ENCODE results near the gene SEMA7A.

The SEMA7A gene

GRCh38 chr15:74422265-74422651, 11.5 kb downstream of the SEMA7A start:
- Histone ChIP-seq H3K9me3 (ENCODE audit: control insufficient read depth, insufficient read depth, low read length) (no peaks in the 10 kb centered on the region), H3K4me3 (ENCODE audit: low read length) (no peak overlapping the region), H3K79me2 (ENCODE audit: control insufficient read depth, low read length) (no peaks in the 10 kb centered on the region), H3K27ac (ENCODE audit: low read depth, low read length) (no peak overlapping the region), H3F3A (ENCODE audit: control insufficient read depth, insufficient read depth) (no peaks in the 10 kb centered on the region), H4K20me1 (ENCODE audit: control insufficient read depth, insufficient read depth, low read depth, low read length) (peaks cover 16% of the 10 kb centered on the region), H3K4me1 (ENCODE audit: control insufficient read depth, low read length) (no peaks in the 10 kb centered on the region), H3K36me3 (ENCODE audit: control insufficient read depth, low read length) (no peaks in the 10 kb centered on the region), H3K4me2 (ENCODE audit: low read length) (no peak overlapping the region), H3K9me2 (replicated peaks; ENCODE audit: control insufficient read depth, low read length) (no peaks in the 10 kb centered on the region), H3K27me3 (ENCODE audit: control insufficient read depth, low read length) (peaks cover 97% of the 10 kb centered on the region)
- TF ChIP-seq CTCF (IDR thresholded peaks at IDR 0.05; ENCODE audit: low read depth, low read length, poor library complexity, severe bottlenecking): no peak
- no peak for TF ChIP-seq EZH2phosphoT487 (IDR thresholded peaks at IDR 0.05; ENCODE audit: borderline replicate concordance, low read length)

- H3K36me3 ChIP-seq (ENCODE audit: control insufficient read depth, low read length): no peaks in the 10 kb centered on the region
- no peaks in the 10 kb centered on the region for H3K9me2 ChIP-seq (replicated peaks; ENCODE audit: control insufficient read depth, low read length)
- H3K4me1 ChIP-seq (ENCODE audit: control insufficient read depth, low read length): no peaks in the 10 kb centered on the region
- H3K27me3 ChIP-seq (ENCODE audit: control insufficient read depth, low read length): peaks cover 97% of the 10 kb centered on the region
- H4K20me1 ChIP-seq (ENCODE audit: control insufficient read depth, insufficient read depth, low read depth, low read length): peaks cover 16% of the 10 kb centered on the region
- no peaks in the 10 kb centered on the region for H3K79me2 ChIP-seq (ENCODE audit: control insufficient read depth, low read length)
- TF ChIP-seq EZH2phosphoT487 (IDR thresholded peaks at IDR 0.05; ENCODE audit: borderline replicate concordance, low read length) (no peak), CTCF (IDR thresholded peaks at IDR 0.05; ENCODE audit: low read depth, low read length, poor library complexity, severe bottlenecking) (no peak)
- H3K27ac ChIP-seq (ENCODE audit: low read depth, low read length): no peak overlapping the region
- H3F3A ChIP-seq (ENCODE audit: control insufficient read depth, insufficient read depth): no peaks in the 10 kb centered on the region
- H3K4me2 ChIP-seq (ENCODE audit: low read length): no peak overlapping the region
- no peak overlapping the region for H3K4me3 ChIP-seq (ENCODE audit: low read length)
- no peaks in the 10 kb centered on the region for H3K9me3 ChIP-seq (ENCODE audit: control insufficient read depth, insufficient read depth, low read length)
Observed at GRCh38 chr15:74421302-74422245, 12.2 kb downstream of the SEMA7A start.

GRCh38 chr15:74420193-74420905, 13.4 kb downstream of the SEMA7A start:
- Histone ChIP-seq H4K20me1 (ENCODE audit: control insufficient read depth, insufficient read depth, low read depth, low read length) (peaks cover 20% of the 10 kb centered on the region), H3K79me2 (ENCODE audit: control insufficient read depth, low read length) (no peaks in the 10 kb centered on the region), H3K27ac (ENCODE audit: low read depth, low read length) (no peak overlapping the region), H3K9me3 (ENCODE audit: control insufficient read depth, insufficient read depth, low read length) (no peaks in the 10 kb centered on the region), H3K4me3 (ENCODE audit: low read length) (no peak overlapping the region), H3K27me3 (ENCODE audit: control insufficient read depth, low read length) (peaks cover 100% of the 10 kb centered on the region), H3F3A (ENCODE audit: control insufficient read depth, insufficient read depth) (no peaks in the 10 kb centered on the region), H3K36me3 (ENCODE audit: control insufficient read depth, low read length) (no peaks in the 10 kb centered on the region), H3K9me2 (replicated peaks; ENCODE audit: control insufficient read depth, low read length) (no peaks in the 10 kb centered on the region), H3K4me2 (ENCODE audit: low read length) (no peak overlapping the region), H3K4me1 (ENCODE audit: control insufficient read depth, low read length) (no peaks in the 10 kb centered on the region)
- TF ChIP-seq CTCF (IDR thresholded peaks at IDR 0.05; ENCODE audit: low read depth, low read length, poor library complexity, severe bottlenecking) (no peak), EZH2phosphoT487 (IDR thresholded peaks at IDR 0.05; ENCODE audit: borderline replicate concordance, low read length) (no peak)
